NCI-H2171 treated with DMSO at 0.1 percent for 48 hours (cell line): ENCODE results near the gene CXCR5.

Source experiments
- DNase-seq: peaks from one replicate; lab custom pipeline; 2025; lab: John Stamatoyannopoulos, UW

The CXCR5 gene

DNA sequence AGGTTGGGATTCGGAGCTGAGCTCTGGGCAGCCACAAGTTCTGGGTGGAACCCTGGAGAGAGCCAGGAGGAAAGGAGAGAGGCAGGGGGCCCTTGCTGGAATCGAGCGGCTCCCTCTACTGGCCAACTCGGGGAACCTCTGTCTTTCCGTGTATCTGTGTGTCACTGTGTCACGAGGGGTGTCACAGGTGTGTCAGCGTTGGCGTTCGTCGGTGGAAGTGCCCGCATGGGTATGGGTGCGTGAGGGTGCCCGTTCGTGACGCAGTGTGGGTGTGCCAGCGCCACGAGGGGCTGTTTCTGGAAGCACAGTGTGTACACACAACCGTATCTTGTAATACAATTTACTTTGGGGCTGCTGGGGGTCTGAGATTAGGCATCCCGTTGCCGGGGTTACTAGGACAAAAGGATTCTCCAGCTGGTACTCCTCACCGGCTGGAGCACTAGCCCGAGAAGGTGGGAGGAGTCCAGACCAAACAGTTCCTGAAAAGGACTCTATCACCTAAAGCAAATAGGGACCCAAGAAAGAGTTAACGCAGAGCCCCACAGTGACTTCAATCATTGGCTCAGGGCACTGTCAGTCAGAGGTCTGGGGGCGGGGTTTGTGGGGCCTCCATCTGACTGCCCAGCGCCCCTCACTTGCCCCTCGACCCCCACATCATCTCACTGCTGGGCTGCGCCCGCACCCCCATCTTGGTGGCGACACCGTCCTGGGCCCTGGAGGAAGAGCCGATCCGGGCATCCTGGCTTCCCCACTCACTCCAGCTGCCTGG is 44.6 kb downstream of the CXCR5 start:
- DNase-seq: peak; percentile 86

DNA sequence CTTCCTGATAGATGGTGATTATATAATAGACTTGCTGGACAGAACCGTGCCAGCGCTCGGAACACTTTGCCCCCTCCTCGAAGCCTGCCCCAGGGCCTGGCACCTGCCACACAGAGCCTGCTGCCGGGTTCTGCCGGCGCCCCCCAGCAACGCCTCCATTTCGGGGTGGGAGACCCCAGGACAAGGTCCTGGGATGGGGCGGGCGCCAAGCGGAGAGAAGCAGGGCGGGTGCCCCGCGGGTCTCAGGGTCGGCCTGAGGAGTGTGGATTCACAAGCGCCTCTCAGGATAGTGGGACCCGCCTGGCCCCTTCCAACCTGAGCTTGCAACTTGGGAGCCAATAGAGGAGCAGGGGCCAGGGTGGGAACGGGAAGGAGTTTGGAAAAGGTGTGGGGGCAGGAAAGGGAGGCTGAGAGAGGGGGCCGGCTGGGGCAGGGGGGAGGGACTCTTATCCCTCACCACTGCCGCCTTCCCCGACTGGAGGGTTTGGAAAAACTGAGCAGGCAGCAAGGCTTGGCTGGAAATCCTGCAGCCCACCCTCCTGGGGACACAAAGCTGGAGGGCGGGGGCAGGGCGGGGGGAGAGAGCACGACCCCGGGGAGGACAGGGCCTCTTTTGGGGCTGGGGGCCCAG is 45.3 kb downstream of the CXCR5 start:
- DNase-seq: peak; percentile 72

DNA sequence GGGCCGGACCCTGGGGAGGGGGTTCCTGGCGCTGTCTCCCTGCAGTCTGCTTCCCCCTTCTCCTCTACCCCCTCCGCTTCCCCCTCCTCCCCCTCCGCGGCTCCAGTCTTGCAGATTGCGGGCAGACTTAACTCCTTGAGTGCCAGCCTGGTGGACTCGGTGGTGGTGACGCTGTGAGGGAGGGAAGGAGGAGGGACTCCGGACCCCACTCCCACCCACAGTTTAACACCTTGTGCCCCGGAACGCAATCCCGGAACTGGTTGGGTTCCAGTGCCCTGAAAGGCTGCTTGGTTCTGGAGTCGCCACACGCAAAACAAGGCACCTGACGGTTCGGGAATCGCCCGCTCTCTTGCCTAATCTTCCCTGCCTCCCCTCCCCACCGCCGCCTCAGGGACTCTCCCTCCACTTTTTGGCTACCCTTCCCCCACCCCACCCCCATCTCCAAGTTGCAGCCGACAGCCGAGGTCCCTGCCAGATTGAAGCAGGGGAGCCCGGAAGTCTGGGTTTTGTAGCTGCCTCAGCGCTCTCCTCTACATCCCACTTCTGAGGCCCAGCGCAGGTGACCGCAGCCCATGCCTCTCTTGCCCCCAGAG is 45.9 kb downstream of the CXCR5 start:
- DNase-seq: peak; percentile 72

DNA sequence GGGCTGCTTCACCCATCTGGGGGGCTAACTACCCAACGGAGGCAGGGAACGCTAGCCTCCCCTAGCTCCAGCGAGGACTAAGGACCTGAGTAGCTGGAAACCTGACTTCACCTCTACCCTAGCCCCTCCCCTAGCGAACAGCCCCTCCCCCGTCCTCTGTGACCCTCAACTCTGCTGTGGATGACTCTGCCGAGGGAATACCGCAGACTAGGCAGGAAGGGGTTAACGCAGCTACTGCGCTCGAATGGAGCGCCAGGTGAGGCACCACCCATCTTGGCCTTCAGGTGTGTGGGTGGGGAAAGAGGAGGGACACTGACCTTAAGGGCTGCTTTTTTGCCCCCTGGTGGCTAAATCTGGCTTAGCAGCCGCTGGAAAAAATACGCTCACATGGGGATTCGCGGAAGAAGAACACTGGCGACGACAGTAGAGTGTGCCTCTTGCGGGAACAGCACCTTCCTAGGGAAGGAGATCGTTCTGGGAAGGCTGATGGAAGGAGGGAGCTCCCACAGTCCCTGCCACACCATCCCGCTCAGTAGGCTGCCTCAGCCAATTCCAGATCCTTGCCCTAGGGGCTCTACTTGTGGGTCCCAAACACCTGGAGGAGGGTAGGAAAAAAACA is 46.5 kb downstream of the CXCR5 start:
- DNase-seq: peak; percentile 85

DNA sequence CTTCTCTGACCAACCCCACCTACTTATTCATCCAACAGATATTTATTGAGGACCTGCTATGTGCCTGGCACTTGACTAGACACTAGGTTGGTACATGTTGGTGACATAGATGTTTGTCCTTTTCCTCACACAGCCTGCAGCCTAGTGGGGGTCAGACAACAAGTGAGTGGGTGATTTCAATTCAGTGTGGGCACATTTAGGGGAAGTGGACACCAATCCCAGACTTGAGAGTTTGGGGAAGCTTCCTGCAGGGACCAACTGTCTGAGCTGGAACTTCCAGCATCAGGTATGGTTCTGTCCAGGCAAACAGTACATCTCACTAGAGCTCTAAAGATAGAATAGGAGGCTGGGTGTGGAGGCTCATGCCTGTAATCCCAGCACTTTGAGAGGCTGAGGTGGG is 47.9 kb downstream of the CXCR5 start:
- no peak for DNase-seq

DNA sequence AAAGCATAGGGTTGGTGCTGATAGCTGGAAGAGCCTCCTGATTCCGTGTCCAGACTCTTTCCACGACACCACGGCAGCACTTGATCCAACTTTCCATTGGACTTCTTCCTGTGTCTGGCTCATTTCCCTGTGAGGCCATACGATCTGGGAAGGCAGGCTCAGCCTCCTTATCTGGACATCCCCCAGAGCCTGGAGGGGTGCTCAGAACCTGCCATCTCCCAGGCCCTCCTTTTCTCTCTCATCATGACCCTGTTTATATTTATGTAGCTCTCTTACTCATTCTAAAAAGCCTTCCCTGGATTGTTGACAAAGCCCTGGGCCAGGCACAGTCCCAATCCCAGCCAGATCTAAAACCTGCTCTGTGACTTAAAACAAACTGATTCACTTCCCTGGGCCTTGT is 49.8 kb downstream of the CXCR5 start:
- no peak for DNase-seq

DNA sequence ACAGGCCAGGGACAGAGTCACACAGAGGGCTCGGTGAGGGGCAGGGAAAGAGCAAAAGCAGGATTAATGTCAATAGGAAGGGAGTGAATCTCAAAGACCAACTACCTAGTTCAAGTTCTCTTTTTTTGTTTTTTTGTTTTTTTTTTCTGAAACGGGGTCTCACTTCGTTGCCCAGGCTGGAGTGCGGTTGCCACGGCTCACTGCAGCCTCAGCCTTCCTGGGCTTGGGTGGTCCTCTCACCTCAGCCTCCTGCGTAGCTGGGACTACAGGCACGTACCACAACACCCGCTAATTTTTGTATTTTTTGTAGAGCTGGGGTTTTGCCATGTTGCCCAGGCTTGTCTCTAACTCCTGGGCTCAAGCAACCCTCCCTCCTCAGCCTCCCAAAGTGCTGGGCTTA is 51.7 kb downstream of the CXCR5 start:
- no peak for DNase-seq

DNA sequence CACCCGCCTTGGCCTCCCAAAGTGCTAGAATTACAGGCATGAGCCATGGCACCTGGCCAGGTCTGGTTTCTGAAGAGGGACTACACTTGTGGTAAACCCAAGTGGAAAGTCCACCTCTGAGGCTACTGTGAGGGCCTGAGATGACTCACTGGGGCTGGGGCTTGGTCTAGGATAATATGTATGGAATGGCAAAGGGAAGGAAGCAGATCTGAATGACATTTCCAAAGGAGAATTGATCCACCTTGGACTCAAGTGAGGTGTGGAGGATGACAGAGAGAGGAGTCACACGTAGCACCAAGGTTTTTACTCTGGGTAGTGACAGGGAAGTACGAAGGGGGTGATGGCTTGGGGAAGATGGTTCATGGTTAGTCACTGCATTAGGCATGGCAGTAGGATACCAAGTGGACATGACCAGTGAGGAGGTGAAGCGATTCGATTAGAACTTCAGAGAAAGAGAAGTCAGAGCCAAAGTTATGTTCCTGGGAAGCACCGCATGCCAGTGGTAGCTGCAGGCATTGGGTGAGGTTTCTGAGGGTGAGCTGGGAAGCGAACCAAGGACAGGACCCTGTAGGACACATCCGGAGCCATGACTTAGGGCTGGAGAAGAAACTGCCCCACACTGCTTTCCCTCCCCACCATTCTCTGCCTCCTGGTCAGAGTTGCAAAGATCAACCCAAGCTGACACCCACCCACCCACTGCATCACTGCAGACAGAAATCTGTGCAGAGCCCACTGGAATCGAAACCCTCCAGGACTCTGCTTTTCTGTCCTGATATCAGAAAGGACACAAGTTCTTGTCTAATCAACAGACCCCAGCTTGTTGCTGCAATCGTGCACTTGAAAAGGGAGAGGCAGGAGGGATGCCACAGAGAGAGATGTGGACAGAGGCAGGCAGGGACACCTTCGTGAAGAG is 55.1 kb downstream of the CXCR5 start:
- DNase-seq: no peak

DNA sequence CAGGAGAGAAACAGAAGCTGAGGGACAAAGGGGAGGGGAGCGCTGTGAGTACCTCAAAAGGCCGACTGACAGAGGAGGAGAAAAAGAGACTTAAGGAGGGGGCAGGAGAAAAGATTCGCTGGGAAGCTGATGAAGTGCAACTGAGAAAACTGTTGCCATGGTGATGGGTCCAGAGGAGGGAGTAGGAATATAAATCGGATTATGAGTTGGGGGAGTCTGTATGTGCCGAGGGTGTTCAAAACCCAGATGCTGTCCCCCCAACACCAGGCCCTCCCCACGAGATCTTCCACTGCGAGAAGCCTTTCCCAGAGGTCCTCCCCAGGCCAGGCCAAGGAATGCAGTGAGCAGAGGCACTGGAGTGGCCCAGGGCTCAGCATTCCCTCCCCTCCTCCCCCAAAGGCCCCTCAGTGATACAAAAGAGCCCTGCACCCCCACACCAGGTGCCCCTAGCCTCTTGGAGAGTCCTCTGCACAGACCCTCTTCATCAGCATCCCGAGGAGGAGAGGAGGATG is 55.8 kb downstream of the CXCR5 start:
- DNase-seq: no peak

DNA sequence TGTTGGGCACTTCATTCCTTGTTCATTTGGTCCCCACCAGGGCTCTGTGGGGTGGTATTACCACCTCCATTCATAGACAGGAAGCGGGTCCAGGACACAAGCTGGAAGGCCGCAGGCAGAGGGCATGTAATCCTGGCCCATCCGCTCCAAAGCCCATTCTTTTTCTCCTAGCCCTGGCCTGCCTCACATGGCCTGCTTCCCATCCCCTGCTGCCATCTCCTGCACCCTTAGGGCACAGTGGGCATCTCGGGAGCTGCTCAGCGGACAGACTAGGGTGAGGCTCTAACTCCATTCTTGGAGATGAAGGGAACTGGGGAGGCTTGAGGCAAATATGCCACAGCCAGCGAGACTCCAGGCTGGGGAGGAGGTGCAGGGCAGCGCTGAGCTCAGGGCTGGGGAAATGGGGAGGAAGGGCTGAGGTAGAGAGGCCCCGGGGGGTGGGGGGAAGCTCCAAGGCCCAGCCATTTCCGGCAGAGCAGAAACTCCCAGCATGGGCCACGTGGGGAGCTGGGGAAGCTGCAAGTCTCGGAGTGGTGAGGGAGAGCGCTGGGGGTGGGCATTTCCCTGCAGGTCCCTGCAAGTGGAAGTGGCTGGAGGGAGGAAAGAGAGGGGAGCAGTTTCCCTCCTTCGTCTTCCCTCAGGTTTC is 56.4 kb downstream of the CXCR5 start:
- no peak for DNase-seq

DNA sequence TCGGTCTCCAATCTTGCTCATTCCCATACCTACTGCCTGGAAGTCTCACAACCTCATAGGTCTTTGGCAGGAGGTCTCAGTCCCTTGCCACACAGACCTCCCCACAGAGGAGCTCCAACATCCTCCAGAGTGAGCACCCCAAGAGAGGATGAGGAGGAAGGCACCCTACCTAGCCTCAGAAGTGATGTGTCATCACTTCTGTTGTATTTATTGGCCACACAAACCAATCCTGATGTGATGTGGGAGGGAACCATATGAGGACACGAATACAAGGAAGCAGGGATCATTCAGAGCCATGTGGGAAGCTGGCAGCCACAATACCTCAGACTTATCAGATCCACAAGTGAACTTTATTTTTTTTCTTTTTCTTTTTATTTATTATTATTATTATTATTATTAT is 63.4 kb downstream of the CXCR5 start:
- DNase-seq: no peak
